Measurements from ENCODE around the gene NT5C2.
"Not testable (repeated sequence)": the region's sequence is repeated elsewhere in the genome, so short reads cannot be mapped to it uniquely, and the experiment has no call there.

NT5C2 gene

DNA sequence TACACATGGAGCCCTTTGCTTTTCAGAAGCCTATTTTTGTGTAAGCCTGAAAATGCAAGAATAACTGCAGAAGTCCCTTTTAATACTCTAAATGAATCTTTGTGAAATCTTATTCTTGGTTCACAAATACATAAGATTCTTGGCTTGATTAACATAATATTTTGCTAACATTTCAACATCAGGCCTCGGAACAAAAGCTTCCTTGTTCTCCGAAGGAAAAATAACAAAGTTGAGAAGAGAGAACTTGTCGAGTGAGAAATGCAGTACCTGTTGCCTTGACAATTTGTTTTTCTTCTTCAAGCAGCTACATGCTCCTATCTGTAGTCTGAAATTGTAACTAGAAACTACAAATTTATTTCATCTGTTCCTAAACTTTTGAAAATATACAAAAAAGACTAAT lies 8.5 kb downstream of the NT5C2 start:
- TF ChIP-seq, protein P1, sequence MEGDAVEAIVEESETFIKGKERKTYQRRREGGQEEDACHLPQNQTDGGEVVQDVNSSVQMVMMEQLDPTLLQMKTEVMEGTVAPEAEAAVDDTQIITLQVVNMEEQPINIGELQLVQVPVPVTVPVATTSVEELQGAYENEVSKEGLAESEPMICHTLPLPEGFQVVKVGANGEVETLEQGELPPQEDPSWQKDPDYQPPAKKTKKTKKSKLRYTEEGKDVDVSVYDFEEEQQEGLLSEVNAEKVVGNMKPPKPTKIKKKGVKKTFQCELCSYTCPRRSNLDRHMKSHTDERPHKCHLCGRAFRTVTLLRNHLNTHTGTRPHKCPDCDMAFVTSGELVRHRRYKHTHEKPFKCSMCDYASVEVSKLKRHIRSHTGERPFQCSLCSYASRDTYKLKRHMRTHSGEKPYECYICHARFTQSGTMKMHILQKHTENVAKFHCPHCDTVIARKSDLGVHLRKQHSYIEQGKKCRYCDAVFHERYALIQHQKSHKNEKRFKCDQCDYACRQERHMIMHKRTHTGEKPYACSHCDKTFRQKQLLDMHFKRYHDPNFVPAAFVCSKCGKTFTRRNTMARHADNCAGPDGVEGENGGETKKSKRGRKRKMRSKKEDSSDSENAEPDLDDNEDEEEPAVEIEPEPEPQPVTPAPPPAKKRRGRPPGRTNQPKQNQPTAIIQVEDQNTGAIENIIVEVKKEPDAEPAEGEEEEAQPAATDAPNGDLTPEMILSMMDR (IDR thresholded peaks at IDR 0.05; ENCODE audit: low read depth, low read length) = no peak
- DNase-seq = no peak

DNA sequence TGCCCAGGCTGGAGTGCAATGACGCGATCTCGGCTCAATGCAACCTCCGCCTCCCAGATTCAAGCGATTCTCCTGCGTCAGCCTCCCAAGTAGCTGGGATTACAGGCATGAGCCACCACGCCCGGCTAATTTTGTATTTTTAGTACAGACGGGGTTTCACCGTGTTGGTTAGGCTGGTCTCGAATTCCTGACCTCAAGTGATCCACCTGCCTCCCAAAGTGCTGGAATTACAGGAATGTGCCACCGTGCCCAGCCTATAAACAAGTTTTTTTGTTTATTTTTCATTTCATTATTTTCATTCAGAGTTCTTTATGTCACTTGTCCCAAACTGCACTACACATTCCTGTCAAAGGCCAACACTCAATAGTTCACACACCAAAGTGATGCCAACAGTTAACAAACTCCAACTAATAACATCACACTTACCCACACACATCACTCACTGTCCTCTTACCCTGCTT lies 9.1 kb downstream of the NT5C2 start:
- not testable (repeated sequence) for H3K9me3 ChIP-seq; H3K27me3 ChIP-seq; H3K4me1 ChIP-seq; H3K36me3 ChIP-seq; H3K4me3 ChIP-seq (ENCODE audit: low read depth, low read length); DNase-seq

More for the DNA sequence above, 8.5 kb downstream of the NT5C2 start:
- no peaks in the 10 kb centered on the region for H3K9me3 ChIP-seq
- H3K27me3 ChIP-seq = no peaks in the 10 kb centered on the region
- 0 out of 2 replicates have a peak, but pooled peaks cover 2% of the 10 kb centered on the region for H3K36me3 ChIP-seq
- H3K4me1 ChIP-seq = no peaks in the 10 kb centered on the region
- H3K4me3 ChIP-seq (ENCODE audit: low read depth, low read length) = no peak overlapping the region

DNA sequence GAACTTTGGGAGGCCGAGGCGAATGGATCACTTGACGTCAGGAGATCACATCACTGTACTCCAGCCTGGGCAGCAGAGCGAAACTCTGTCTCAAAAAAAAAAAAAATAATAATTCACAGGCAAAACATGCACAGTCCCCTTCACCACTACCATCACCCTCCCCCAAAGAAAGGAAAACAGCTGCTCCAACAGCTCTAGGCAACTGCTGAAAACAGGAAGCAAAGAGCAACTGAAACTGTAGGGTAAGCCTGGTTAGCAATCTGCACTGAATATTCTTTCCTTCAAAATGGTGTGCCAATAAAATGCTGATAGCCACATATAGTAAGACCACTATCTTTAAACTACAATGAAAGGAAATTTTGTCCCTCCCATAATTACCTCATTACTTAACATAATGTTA lies 11.8 kb downstream of the NT5C2 start:
- Histone ChIP-seq H3K36me3 (0 out of 2 replicates have a peak, but pooled peaks cover 2% of the 10 kb centered on the region), H3K9me3 (no peaks in the 10 kb centered on the region), H3K4me3 (ENCODE audit: low read depth, low read length) (no peak overlapping the region), H3K4me1 (no peaks in the 10 kb centered on the region), H3K27me3 (no peaks in the 10 kb centered on the region)
- DNase-seq = no peak
- TF ChIP-seq, protein P1 (IDR thresholded peaks at IDR 0.05; ENCODE audit: low read depth, low read length) = no peak

DNA sequence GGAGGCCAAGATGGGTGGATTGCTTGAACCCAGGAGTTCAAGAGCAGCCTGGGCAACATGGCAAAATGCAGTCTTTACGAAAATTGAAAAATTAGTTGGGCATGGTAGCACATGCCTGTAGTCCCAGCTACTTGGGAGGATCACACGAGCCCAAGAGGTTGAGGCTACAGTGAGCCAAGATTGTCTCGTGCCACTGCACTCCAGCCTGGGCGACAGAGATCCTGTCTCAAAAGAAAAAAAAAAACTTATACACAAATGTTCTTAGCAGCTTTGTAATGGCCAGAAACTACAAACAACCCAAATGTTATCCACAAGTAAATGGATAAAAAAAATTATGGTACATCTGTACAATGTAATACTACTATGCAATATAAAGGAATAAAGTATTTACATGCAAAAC lies 12.6 kb downstream of the NT5C2 start:
- TF ChIP-seq, protein P1 (IDR thresholded peaks at IDR 0.05; ENCODE audit: low read depth, low read length) = no peak
- H3K4me1 ChIP-seq = no peaks in the 10 kb centered on the region
- 0 out of 2 replicates have a peak, but pooled peaks cover 2% of the 10 kb centered on the region for H3K36me3 ChIP-seq
- DNase-seq = no peak
- H3K9me3 ChIP-seq = no peaks in the 10 kb centered on the region
- no peak overlapping the region for H3K4me3 ChIP-seq (ENCODE audit: low read depth, low read length)
- H3K27me3 ChIP-seq = no peaks in the 10 kb centered on the region

DNA sequence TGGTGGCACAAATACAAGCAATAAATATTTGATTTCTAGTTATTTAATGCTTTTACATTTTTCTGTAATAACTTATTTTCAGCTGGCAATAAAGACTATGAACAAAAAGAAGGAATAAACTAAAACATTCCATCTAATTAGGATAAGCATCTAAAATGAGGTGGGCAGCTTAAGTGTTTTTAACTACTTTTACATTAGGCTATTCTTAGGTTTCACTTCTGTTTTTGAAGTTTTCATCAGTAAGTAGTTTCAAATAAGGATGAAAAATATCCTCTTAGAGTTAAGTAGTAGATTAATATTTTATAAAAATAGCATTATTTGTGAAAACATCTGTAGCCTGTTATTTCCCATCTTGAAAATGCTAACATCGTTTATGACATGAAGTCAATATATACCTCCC lies 15.9 kb downstream of the NT5C2 start:
- Histone ChIP-seq H3K27me3 (no peaks in the 10 kb centered on the region), H3K9me3 (no peaks in the 10 kb centered on the region), H3K4me3 (ENCODE audit: low read depth, low read length) (no peak overlapping the region), H3K36me3 (0 out of 2 replicates have a peak, but pooled peaks cover 2% of the 10 kb centered on the region), H3K4me1 (no peaks in the 10 kb centered on the region)
- DNase-seq = no peak
- TF ChIP-seq, protein P1 (IDR thresholded peaks at IDR 0.05; ENCODE audit: low read depth, low read length) = no peak

DNA sequence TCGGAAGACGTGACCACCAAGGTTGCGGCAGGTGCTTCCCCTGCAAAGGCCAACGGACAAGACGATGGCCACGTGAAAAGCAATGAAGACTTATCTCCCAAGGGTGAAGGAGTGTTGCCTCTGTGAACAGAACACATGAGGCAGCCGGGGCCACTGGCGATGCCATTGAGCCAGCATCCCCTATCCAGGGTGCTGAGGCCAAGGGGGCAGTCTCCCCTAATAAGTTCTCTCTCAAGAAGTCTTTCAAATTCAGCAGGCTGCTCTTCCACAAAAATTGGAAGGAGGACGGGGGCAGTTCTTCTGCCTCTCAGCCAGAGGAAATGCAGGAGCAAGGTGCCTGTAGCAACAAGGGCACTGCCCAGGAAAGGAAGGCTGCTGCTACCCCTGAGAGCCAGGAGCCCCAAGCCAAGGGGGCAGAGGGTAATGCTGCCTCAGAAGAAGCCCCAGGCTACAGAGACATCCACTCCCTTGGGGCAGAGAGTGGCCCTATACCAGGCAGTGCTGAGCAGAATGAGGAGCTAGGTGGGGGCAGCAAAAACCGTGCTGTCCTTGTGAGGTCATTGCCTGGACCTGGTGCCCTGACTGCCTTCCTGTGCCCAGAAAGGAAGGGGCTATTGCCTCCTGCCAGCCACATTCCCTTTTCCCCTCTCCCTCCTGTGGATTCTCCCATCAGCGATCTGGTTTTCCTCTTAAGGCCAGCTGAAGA lies 17.3 kb downstream of the NT5C2 start:
- no peak overlapping the region for H3K4me3 ChIP-seq (ENCODE audit: low read depth, low read length)
- TF ChIP-seq, protein P1 (IDR thresholded peaks at IDR 0.05; ENCODE audit: low read depth, low read length) = no peak
- H3K9me3 ChIP-seq = no peaks in the 10 kb centered on the region
- 0 out of 2 replicates have a peak, but pooled peaks cover 2% of the 10 kb centered on the region for H3K36me3 ChIP-seq
- H3K27me3 ChIP-seq = no peaks in the 10 kb centered on the region
- DNase-seq = no peak
- no peaks in the 10 kb centered on the region for H3K4me1 ChIP-seq

DNA sequence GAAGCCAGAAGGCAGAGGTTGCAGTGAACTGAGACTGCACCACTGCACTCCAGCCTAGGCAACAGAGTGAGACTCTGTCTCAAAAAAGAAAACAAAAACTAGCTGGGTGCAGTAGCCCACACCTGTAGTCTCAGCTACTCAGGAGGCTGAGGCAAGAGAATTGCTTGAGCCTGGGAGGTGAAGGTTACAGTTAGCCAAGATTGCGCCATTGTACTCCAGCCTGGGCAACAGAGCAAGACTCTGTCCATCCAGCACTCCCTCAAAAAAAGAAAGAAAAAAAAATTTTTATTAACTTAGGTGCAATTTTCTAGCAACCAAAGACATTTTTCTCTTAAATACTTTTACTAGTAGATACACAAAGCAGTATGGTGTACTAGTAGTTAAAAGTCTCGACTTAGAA lies 18.7 kb downstream of the NT5C2 start:
- H3K27me3 ChIP-seq; H3K9me3 ChIP-seq; DNase-seq; H3K4me1 ChIP-seq; H3K36me3 ChIP-seq; H3K4me3 ChIP-seq (ENCODE audit: low read depth, low read length): not testable (repeated sequence)

Data from BE2C (cell line).